ENCODE data around the gene SLC41A2.

SLC41A2 gene, protein sequence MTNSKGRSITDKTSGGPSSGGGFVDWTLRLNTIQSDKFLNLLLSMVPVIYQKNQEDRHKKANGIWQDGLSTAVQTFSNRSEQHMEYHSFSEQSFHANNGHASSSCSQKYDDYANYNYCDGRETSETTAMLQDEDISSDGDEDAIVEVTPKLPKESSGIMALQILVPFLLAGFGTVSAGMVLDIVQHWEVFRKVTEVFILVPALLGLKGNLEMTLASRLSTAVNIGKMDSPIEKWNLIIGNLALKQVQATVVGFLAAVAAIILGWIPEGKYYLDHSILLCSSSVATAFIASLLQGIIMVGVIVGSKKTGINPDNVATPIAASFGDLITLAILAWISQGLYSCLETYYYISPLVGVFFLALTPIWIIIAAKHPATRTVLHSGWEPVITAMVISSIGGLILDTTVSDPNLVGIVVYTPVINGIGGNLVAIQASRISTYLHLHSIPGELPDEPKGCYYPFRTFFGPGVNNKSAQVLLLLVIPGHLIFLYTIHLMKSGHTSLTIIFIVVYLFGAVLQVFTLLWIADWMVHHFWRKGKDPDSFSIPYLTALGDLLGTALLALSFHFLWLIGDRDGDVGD

DNA sequence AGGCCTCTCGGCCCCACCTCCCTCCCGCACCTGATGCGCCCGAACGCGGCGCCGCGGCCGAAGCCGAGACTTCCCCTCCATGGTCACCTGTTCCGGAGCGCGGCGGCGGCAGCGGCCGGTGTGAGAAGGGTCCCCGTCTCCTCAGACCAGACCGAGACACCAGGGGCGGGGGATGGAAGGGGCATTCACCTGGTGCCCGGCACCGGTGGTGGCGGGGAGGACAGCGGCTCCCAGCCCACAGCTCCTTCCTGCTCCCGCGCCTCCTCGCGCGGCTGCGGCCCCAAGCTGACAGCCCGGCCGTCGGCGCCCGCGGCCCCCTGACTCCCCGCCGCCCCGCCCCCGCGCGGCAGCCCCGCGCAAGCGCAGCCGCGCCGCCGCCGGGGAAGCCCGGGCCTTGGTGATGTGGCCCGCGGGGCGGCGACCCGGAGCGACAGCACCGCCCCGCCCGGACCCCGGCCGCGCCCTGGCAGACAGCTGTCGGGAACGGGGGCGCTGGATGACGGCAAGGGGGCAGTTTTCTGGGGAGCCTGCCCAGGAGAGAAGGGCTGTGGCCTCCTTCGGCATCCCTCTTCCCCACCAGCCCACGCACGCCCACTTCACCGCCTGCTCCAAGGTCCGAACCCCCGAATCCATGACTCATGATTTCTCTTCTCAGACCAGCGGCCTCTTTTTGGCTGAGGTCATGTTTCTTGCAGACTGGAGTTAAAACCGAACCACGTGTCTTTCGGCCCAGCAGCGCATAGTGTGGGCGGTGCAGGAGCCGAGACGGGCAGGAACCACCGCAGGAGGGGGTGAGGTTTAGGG lies at the start of gene SLC41A2:
SLC41A2 (minus strand) TSS at position 290 of the 804 bp plus-strand sequence. CDS start 29,763 bp downstream, outside the sequence.
- H3K4me3 ChIP-seq (ENCODE audit: low read depth, low read length) = peak within 1 kb of the TSS; percentile 82
- TF ChIP-seq CTCF (IDR thresholded peaks at IDR 0.05; ENCODE audit: borderline replicate concordance, insufficient read depth, low read depth, low read length) = peak; percentile 27; the same call in 1 of the 2 replicates

- no peak for TF ChIP-seq CTCF (IDR thresholded peaks at IDR 0.05; ENCODE audit: borderline replicate concordance, insufficient read depth, low read depth, low read length)
Observed at GRCh38 chr12:105001476-105001875, 43.4 kb upstream of the SLC41A2 start.

DNA sequence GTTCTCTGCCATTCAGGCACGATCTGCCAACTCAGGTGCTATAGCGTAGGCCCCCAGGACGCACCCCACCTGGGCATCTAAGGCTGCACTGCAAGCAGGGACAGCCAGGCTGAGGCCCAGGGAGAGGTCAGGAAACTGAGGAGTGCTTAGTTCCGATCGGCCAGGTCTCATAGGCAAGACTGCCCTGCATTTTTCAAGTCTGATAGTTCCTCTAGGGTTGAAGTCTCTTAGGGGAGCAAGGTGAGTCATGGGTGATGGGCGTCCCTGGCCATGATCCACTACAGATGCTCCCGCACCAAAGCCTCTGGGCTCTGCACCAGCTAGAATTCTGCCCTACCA lies 41.2 kb upstream of the SLC41A2 start:
- H3K4me3 ChIP-seq (ENCODE audit: low read depth, low read length) = no peak overlapping the region
- no peak for TF ChIP-seq CTCF (IDR thresholded peaks at IDR 0.05; ENCODE audit: borderline replicate concordance, insufficient read depth, low read depth, low read length)

More at GRCh38 chr12:105001476-105001875, 43.4 kb upstream of the SLC41A2 start:
- no peak overlapping the region for H3K4me3 ChIP-seq (ENCODE audit: low read depth, low read length)

DNA sequence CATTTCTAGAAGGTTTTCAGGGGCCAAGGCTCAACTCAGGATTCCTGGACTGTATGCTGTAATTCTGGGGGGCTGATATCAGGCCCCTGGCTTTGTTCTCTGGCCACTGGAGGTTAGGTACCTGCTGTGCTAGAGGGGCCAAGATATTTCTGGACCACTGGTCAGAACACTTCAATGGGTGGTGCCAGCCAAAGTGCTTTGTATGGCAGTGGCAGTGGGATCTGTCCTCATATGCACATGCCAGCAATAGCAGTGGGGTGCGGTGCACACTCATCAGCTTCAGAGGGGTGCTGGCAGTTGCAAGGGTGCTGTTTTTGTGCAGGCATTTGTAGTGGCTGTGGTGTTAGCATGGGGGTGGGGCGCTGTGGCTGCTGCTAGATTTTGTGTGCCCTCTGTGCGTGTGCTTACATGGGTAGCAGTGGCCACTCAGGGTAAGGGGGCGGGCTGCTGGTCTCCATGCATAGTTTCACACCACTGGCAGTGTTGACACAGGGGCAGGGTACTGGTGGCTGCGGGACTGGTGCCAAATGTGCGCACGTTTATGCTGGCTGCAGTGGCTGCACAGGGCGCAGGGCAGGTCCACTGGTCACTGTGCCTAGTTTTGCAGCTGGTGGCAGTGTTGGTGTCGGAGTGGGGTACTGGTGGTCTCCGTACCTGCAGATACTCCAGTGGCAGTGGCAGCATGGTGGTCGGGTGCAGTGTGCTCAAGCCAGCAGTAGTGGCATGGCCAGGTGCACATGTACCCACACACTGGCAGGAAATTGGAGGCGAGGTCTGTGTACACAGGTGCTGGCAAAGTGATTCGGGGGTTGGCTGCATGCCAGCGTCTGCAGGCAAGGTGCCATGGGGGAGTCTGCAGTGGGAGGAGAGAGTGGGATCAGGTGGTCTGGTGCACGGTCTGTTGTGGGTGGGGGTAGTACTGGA lies 40.6 kb upstream of the SLC41A2 start:
- no peak overlapping the region for H3K4me3 ChIP-seq (ENCODE audit: low read depth, low read length)
- no peak for TF ChIP-seq CTCF (IDR thresholded peaks at IDR 0.05; ENCODE audit: borderline replicate concordance, insufficient read depth, low read depth, low read length)

GRCh38 chr12:104997541-104997940 lies 39.5 kb upstream of the SLC41A2 start:
- no peak overlapping the region for H3K4me3 ChIP-seq (ENCODE audit: low read depth, low read length)
- TF ChIP-seq CTCF (IDR thresholded peaks at IDR 0.05; ENCODE audit: borderline replicate concordance, insufficient read depth, low read depth, low read length) = no peak

DNA sequence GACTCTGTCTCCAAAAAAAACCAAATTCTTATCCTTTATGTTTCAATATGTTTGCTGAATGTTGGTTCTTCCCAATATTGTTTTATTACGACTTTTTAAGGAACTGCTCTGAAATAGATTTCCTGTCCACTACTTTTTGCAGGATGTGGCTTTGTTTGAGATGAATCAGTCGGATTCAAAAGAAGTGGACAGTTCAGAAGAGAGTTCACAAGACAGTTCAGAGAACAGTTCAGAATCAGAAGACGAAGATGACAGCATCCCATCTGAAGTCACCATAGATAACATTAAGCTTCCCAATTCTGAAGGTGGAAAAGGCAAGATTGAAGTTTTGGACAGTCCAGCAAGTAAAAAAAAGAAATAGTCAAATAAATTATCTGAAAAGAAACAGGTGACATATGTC lies 36.2 kb upstream of the SLC41A2 start:
- no peak overlapping the region for H3K4me3 ChIP-seq (ENCODE audit: low read depth, low read length)
- no peak for TF ChIP-seq CTCF (IDR thresholded peaks at IDR 0.05; ENCODE audit: borderline replicate concordance, insufficient read depth, low read depth, low read length)

All from GM12875 (cell line).